Stimulated activated CD8-positive, alpha-beta memory T cell treated with anti-CD3 and anti-CD28 coated beads, Interleukin-7, amount 100 ng/mL, for 24 hours (primary cell): ENCODE results near the gene SREK1.

ENCODE experiments used
- DNase-seq: peaks from one replicate; pipeline ENCODE4 v3.0.0-alpha.2; 2020; ENCODE audit warnings: low read depth

The SREK1 gene

DNA sequence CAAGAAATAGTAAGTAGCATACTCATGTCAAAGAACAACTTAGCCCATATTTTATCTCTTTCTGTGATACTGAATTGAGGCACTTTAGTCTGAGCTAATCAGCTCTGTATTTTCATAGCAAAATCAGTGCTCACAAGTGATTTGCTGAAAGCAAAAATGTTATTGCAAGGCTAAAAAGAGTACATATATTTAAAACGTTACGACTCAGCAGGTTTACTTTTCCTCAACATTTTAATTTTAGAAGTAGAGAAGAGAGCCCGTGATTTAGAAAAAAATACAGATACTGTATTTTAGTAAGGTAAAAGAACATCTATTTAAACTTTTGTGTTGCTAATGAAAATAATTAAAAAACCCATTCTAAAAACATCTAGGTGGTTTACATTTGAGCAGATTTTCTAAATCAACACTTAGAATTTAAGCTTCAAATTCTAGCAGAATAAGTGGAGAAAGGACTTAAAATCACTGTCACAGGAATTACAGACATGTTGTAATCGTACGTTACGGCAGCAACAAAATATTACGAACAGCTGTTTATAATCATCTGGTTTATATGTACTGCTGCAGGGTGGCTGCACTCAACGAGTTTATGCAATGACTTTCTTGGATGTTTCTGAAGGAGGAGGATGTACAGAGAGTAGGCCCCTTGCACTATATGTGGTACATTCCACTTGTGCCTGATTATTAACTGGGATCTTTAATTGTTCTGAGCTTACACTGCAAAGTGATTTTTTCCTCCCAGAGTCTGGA lies 20.1 kb downstream of the SREK1 start:
- DNase-seq, result no peak

GRCh38 chr5:66168226-66168625 lies 24.1 kb downstream of the SREK1 start:
- no peak for DNase-seq

- no peak for DNase-seq
These were observed 25.4 kb downstream of the SREK1 start for GRCh38 chr5:66169534-66169933.

DNA sequence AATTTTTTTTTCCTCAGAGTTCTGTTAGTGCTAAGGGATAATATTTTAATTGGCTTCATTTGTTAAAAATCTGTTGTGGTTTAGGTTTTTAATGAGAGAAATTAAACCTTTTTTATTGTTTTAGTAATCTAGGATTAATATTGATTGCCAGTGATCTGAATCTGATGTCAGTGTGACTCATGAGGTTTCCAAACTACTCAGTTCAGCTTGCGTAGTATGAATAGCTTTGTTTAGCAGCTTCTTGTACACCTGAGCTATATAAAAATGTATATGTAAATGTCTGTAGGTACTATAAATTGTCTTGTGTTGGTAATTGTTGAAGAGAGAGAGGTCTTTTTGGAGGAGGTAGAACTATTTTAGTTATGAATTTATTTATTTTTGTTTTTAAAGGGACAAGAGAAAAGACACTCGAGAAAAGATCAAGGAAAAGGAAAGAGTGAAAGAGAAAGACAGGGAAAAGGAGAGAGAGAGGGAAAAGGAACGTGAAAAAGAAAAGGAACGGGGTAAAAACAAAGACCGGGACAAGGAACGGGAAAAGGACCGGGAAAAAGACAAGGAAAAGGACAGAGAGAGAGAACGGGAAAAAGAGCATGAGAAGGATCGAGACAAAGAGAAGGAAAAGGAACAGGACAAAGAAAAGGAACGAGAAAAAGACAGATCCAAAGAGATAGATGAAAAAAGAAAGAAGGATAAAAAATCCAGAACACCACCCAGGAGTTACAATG lies 26.3 kb downstream of the SREK1 start:
- no peak for DNase-seq

GRCh38 chr5:66171349-66172344 lies 27.5 kb downstream of the SREK1 start:
- peak; percentile 13 for DNase-seq

DNA sequence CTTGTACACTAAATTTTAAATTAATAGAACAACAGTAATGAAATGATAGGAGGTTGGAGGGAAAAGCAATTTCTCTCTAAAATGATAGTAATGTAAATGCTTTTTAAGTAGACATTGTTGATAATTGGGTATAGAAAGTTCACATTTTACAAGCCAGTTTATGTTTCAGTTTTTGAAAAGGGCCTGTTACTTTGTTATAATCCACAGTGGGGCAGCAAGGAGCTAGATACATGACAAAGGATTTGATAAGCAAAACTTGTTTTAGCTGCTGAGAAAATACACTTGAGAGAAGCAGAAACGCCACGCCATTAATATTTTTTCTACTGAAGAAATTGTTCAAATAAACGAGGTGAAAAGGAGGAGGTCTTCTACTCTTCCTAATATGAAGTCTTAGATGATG lies 30.2 kb downstream of the SREK1 start:
- no peak for DNase-seq

DNA sequence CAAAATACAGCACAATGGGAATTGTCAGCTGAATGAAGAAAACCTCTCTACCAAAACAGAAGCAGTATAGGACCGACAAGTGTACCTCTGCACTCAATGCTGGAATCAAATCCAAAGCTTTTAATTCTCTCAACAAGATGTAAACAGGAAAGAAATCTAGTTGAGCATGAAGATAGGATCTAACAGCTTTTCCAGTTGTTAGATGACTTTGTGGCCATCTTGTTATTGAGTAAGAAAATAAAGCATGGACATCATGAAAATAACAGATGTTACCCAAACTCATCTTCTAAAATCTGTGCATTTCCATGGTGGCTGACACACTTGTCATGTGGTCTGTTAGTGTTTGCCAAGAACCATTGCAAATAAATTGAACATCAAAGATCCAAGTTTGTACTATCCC lies 34.7 kb downstream of the SREK1 start:
- DNase-seq, result no peak

DNA sequence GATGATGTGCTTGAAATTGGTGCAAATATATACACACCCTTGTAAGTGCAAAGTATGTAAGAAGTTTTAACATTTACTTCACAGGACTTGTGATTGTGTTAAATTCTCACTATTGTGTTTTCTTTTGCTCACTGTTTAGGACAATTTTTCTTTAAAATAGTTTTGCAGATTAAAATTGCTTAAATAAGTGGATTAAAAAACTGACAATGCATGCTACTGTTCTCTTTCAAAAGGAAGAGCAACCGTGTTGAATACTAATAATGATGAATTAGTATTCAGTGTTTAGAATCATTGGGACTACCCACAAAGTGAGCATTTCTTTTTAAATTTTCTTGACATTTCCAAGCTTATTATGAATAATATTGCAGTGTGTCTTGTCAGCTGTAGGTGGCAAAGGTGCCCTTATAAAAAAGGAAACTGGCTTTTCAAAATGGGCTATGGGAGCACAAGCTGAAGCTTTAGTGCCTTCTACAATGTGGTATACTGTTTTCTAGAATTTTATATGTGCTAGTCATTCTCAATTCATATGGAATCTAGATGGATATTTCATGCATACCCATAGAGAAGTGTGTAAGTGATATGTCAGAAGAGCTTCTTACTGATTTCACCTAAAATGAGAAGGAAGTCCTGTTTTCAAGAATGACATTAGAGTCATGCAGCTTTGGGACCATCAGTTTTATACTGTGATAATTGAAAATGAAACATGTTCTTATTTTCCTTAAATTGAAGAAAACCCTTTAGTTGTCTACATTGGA lies 35.4 kb downstream of the SREK1 start:
- no peak for DNase-seq

DNA sequence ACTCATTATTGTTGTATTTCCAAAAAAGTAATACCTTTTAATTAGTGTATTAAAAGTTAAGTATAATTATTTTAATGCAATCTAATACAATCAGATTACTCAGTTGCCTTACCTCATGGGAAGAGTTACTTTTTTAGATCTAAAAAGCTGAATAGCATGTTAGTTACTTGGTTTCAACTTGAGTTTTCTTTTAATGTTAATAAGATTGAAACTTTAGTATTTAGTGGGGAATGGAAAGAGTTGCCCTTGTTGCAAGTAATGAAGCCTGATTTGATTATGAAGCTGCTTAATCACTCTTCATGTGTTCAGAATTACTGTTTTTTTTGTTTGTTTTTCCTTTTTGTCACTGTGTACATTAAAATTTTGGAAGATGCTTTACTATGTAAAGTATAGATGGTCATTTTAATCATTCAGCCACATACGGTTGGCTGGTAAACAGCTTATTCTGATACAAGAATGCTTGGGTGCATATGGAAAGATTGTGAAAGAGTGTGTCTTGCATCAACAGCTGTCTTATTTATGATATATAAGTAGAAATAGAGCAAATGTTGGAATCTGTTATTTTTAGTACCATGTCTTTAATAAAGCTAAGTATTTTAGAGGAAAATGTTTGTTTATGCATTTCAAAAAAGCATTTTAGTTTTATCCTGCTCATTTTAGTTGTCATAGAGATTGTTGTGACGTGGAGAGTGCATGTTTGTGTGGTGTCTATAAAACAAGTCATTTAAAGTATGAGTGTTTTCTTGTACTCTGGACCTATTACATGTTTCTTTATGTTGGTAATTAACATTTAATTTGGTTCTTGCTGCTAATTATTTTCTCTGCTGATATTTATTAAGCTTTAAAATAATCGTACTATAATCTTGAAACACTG lies 36.4 kb downstream of the SREK1 start:
- DNase-seq, result no peak

DNA sequence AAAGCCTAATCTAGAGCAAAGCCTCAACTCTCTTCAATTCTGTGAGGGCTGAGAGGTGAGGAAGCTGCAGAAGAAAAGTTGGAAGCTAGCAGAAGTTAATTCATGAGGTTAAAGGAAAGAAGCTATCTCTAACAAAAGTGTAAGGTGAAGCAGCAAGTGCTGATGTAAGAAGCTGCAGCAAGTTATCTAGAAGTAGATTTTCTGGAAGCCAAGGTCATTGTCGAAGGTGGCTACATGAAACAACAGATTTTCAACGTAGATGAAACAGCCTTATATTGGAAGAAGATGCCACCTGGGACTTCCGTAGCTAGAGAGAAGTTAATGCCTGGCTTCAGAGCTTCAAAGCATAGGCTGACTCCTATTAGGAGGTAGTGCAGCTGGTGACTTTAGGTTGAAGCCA lies 42.0 kb downstream of the SREK1 start:
- no peak for DNase-seq

GRCh38 chr5:66193419-66193818 lies 49.3 kb downstream of the SREK1 start:
- DNase-seq, result no peak

GRCh38 chr5:66197764-66198405 lies 53.8 kb downstream of the SREK1 start:
- DNase-seq, result no peak

- no peak for DNase-seq
These were observed 54.7 kb downstream of the SREK1 start for GRCh38 chr5:66198837-66199236.

GRCh38 chr5:66203531-66203930 lies 59.4 kb downstream of the SREK1 start:
- DNase-seq, result no peak

DNA sequence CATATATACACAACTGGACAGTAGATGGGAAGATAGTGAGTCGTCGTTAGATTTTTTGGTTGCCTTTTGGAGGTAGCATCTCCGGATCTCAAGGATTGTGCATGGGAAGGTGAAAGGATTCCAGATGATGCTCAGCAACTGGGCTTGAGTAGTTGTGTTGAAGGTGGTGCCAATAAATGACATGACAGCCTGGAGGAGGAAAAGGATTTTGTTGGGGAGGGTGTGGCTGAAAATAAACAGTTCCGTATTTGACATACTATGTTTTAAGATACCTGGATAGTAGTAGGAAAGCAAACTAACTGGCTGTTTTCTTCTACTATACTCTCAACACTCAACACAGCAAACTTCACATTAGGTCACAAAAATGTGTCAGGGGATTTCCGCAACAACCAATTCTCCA lies 62.4 kb downstream of the SREK1 start:
- DNase-seq, result no peak

GRCh38 chr5:66207800-66208561 lies 63.9 kb downstream of the SREK1 start:
- no peak for DNase-seq

DNA sequence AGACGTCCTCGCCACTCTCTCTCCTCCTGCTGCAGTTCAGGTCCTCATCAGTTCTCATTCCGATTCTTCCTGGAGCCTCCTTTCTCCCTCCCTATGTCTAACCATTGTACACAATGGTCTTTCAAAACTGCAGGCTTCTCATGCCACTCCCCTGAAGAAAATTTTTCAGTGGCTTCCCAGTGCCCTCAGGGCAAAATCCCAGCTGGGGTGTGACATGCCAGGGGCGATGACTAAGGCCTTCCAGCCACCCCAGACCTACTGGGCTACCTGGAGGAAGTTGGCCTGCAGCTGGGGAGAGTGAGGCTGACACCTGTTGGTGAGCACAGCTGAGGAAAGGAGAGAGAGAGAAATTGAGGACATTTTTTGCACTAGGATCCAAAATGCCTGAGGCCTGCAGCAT lies 65.2 kb downstream of the SREK1 start:
- DNase-seq, result no peak

GRCh38 chr5:66209794-66210193 lies 65.7 kb downstream of the SREK1 start:
- DNase-seq, result no peak

DNA sequence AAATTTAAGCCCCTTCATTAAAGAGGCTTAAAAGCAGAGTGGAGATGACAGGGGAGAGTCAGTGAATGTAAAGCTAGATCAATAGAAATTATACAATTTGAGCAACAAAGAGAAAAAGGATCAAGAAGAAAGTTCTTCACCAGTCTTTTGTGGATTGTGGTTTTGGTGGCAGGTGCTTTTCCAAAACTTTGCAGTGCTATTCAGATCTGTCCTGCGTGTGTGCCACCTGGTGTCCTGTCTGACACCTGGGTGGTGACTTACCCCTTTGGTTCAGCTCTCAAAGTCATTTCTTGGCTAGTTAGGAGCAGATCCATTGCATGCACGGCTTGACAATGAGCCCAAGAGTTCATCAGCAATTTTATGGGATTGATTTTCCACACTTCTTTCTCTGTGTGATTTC lies 69.4 kb downstream of the SREK1 start:
- DNase-seq, result no peak

GRCh38 chr5:66222455-66222854 lies 78.4 kb downstream of the SREK1 start:
- DNase-seq, result no peak
